HL-60 (cell line): ENCODE data around the gene XNDC1N.

Source experiments
- TF ChIP-seq, protein P1 (sequence below): IDR thresholded peaks from one replicate; pipeline ENCODE4 v1.5.1; 2011; ENCODE audit warnings: low read length, control low read depth, inconsistent platforms; ENCODE audit not compliant: insufficient read depth
- TF ChIP-seq, protein P2 (sequence below): IDR thresholded peaks from 2 replicates; pipeline ENCODE4 v1.6.1; 2012; ENCODE audit warnings: low read depth; ENCODE audit not compliant: insufficient replicate concordance

DNA sequence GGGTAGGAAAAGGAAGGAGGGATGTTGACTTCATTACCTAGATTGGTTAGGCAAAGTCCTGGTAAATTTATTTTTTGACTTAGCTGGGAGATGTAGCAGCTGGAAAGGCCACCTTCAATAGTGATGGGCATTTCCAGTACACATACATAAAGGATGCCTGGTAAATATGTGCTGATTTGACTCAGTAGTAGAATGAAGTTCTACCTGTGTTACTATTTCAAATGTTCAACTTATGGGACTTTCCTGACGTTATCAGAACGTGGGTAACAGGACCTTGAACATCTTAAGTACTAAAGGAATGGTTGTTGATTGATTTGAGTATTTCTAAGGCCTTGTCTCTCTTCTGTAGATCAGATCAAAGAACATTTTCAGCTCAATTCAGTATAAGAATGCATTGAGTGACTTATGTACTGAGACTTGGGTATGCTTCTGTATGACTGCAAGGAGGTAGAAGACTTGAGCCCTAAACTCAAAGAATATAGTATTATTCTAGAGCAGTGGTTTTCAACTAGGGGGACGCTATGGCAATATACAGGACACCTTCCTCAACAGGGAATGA is 27.6 kb upstream of the XNDC1N start:
- TF ChIP-seq, protein P1, sequence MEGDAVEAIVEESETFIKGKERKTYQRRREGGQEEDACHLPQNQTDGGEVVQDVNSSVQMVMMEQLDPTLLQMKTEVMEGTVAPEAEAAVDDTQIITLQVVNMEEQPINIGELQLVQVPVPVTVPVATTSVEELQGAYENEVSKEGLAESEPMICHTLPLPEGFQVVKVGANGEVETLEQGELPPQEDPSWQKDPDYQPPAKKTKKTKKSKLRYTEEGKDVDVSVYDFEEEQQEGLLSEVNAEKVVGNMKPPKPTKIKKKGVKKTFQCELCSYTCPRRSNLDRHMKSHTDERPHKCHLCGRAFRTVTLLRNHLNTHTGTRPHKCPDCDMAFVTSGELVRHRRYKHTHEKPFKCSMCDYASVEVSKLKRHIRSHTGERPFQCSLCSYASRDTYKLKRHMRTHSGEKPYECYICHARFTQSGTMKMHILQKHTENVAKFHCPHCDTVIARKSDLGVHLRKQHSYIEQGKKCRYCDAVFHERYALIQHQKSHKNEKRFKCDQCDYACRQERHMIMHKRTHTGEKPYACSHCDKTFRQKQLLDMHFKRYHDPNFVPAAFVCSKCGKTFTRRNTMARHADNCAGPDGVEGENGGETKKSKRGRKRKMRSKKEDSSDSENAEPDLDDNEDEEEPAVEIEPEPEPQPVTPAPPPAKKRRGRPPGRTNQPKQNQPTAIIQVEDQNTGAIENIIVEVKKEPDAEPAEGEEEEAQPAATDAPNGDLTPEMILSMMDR, result no peak
- TF ChIP-seq, protein P2, sequence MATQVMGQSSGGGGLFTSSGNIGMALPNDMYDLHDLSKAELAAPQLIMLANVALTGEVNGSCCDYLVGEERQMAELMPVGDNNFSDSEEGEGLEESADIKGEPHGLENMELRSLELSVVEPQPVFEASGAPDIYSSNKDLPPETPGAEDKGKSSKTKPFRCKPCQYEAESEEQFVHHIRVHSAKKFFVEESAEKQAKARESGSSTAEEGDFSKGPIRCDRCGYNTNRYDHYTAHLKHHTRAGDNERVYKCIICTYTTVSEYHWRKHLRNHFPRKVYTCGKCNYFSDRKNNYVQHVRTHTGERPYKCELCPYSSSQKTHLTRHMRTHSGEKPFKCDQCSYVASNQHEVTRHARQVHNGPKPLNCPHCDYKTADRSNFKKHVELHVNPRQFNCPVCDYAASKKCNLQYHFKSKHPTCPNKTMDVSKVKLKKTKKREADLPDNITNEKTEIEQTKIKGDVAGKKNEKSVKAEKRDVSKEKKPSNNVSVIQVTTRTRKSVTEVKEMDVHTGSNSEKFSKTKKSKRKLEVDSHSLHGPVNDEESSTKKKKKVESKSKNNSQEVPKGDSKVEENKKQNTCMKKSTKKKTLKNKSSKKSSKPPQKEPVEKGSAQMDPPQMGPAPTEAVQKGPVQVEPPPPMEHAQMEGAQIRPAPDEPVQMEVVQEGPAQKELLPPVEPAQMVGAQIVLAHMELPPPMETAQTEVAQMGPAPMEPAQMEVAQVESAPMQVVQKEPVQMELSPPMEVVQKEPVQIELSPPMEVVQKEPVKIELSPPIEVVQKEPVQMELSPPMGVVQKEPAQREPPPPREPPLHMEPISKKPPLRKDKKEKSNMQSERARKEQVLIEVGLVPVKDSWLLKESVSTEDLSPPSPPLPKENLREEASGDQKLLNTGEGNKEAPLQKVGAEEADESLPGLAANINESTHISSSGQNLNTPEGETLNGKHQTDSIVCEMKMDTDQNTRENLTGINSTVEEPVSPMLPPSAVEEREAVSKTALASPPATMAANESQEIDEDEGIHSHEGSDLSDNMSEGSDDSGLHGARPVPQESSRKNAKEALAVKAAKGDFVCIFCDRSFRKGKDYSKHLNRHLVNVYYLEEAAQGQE, result no peak
